ENCODE results near the gene PAFAH1B2. TPM values are rescaled to one million over a fixed set of nuclear protein-coding genes. Genes with fewer than 3 reads are reported as not detected.

Gene PAFAH1B2
- total and polyA plus RNA-seq, 2 of the 8 experiments (the other 6 are each of a cell fraction or from before 2014, with no cell fraction given) = 38.2 to 161 TPM

GRCh38 chr11:117203069-117203407 is 59.0 kb downstream of the PAFAH1B2 start:
- H3K4me3 ChIP-seq (ENCODE audit: extremely low read depth in 1 of 4, insufficient read depth in 2 of 4, low read depth in 3 of 4, low read length in 4 of 4) = no peak overlapping the region
- no peak overlapping the region for H3K4ac ChIP-seq (replicated peaks; ENCODE audit: insufficient read length, low read depth, low read length)
- no peak overlapping the region; the same call in 1 of the 2 replicates for H2BK5ac ChIP-seq (ENCODE audit: low read depth, low read length)
- H3K23ac ChIP-seq (ENCODE audit: insufficient read length) = no peak overlapping the region
- H4K20me1 ChIP-seq (replicated peaks in 1 of 2; ENCODE audit: control insufficient read depth in 1 of 2, insufficient read depth in 2 of 2, low read length in 2 of 2) = no peaks in the 10 kb centered on the region
- H2BK12ac ChIP-seq (ENCODE audit: low read depth, low read length) = no peak overlapping the region
- peaks cover 0 to 14% of the 10 kb centered on the region in 2 experiments; a peak in 1 of 4 replicates for H3K79me2 ChIP-seq (ENCODE audit: control insufficient read depth in 1 of 2, insufficient read depth in 2 of 2, low read length in 2 of 2)
- no peak overlapping the region for H3K9ac ChIP-seq (replicated peaks in 1 of 4; ENCODE audit: extremely low read depth in 1 of 4, low read depth in 3 of 4, low read length in 3 of 4)
- no peak overlapping the region for H3K14ac ChIP-seq (ENCODE audit: insufficient read length)
- no peak overlapping the region for H2AK5ac ChIP-seq (ENCODE audit: low read depth, low read length)
- H4K5ac ChIP-seq (ENCODE audit: insufficient read length, low read depth, low read length) = no peak overlapping the region
- no peak overlapping the region for H3K27ac ChIP-seq (ENCODE audit: low read depth, low read length)
- H4K91ac ChIP-seq (replicated peaks; ENCODE audit: insufficient read length, low read length) = no peak overlapping the region
- H3K79me1 ChIP-seq (ENCODE audit: low read depth, low read length) = no peaks in the 10 kb centered on the region; the same call in 1 of the 2 replicates
- CTCF ChIA-PET (ENCODE audit: partially characterized antibody) = interaction anchor here (0.9 to 18.7 kb wide), 7 partner anchors 8 to 459 kb away, joined by 3 to 449 read pairs (median 8); partner anchors contain the start of genes PAFAH1B2, PCSK7, RNF214 and SIDT2
- H3K18ac ChIP-seq (ENCODE audit: extremely low read depth, low read length) = no peak overlapping the region
- H2AFZ ChIP-seq (ENCODE audit: low read length) = no peak overlapping the region
- no peak overlapping the region for H2BK15ac ChIP-seq (ENCODE audit: low read length)
- H3K56ac ChIP-seq (replicated peaks; ENCODE audit: insufficient read length, low read depth, low read length) = no peak overlapping the region
- peak overlapping the region; percentile 86; the same call in 1 of the 2 replicates for H4K8ac ChIP-seq (ENCODE audit: extremely low read depth, insufficient read depth, low read length)
- WGBS, 2 experiments (ENCODE audit: extremely low coverage in 1 of 2, insufficient coverage in 1 of 2, insufficient read length in 1 of 2, insufficient replicate concordance in 2 of 2, low coverage in 1 of 2, low lambda C conversion rate in 2 of 2, missing lambda C conversion rate in 1 of 2) = 93% methylated on average over 10 of the region's 10 CpGs; no CpG with 5 or more reads in 1 of the 2 experiments
- POLR2A ChIA-PET (ENCODE audit: partially characterized antibody) = interaction anchor here (1.0 to 10.3 kb wide), 8 partner anchors 8 to 55 kb away, joined by 3 to 153 read pairs (median 6); partner anchors contain the start of genes PCSK7, RNF214 and SIDT2
- peaks cover 7 to 29% (median 26%) of the 10 kb centered on the region in 4 experiments for H3K4me1 ChIP-seq (replicated peaks in 1 of 4; ENCODE audit: control insufficient read depth in 3 of 4, insufficient read depth in 4 of 4, low read length in 3 of 4)
- no peak overlapping the region for H3K4me2 ChIP-seq (ENCODE audit: insufficient read depth in 1 of 2, low read depth in 2 of 2, low read length in 2 of 2)
- no peaks in the 10 kb centered on the region; a peak in 1 of 7 replicates for H3K27me3 ChIP-seq (replicated peaks in 1 of 4; ENCODE audit: control insufficient read depth in 3 of 4, extremely low read depth in 1 of 4, insufficient read depth in 3 of 4, low read length in 3 of 4)
- no peak overlapping the region for H2BK20ac ChIP-seq (ENCODE audit: low read length)
- H3K9me3 ChIP-seq (ENCODE audit: insufficient read depth in 2 of 2, low read depth in 1 of 2, low read length in 1 of 2) = no peaks in the 10 kb centered on the region
- peaks cover 2 to 8% (median 5%) of the 10 kb centered on the region in 4 experiments; a peak in 3 of 8 replicates for H3K36me3 ChIP-seq (ENCODE audit: control insufficient read depth in 2 of 4, insufficient read depth in 4 of 4, low read length in 3 of 4)
- H2BK120ac ChIP-seq (replicated peaks; ENCODE audit: low read depth, low read length) = no peak overlapping the region
- DNase-seq (ENCODE audit: low read depth in 1 of 2, low spot score in 2 of 2) (no peak), FAIRE-seq (no peak)
- peaks cover 6% of the 10 kb centered on the region; the same call in 1 of the 2 replicates for H3K23me2 ChIP-seq (ENCODE audit: low read depth, low read length)
- no peak for TF ChIP-seq KDM1A (IDR thresholded peaks at IDR 0.05; ENCODE audit: borderline replicate concordance, low read length)
- TF ChIP-seq ASH2L (IDR thresholded peaks at IDR 0.05; ENCODE audit: low read length) = no peak
- no peak for TF ChIP-seq MAFK (IDR thresholded peaks at IDR 0.05; ENCODE audit: low read depth, low read length)
- no peak for TF ChIP-seq SP1 (IDR thresholded peaks at IDR 0.05; ENCODE audit: low read depth, low read length)
- no peak for TF ChIP-seq EP300 (IDR thresholded peaks at IDR 0.05; ENCODE audit: borderline replicate concordance in 1 of 2, low read depth in 2 of 2, low read length in 2 of 2)
- TF ChIP-seq CHD1 (IDR thresholded peaks at IDR 0.05; ENCODE audit: low read depth, low read length) = no peak
- TF ChIP-seq NRF1 (IDR thresholded peaks at IDR 0.05; ENCODE audit: low read depth, low read length) = no peak
- no peak for TF ChIP-seq USF2 (IDR thresholded peaks at IDR 0.05; ENCODE audit: low read length)
- TF ChIP-seq SIX5 (IDR thresholded peaks at IDR 0.05; ENCODE audit: low read depth, low read length) = no peak
- no peak for TF ChIP-seq RAD21 (IDR thresholded peaks at IDR 0.05 in 1 of 2, conservative IDR thresholded peaks at IDR 0.05 in 1 of 2; ENCODE audit: low read depth in 2 of 2, low read length in 2 of 2)
- TF ChIP-seq CEBPB (IDR thresholded peaks at IDR 0.05; ENCODE audit: low read depth, low read length) = no peak
- TF ChIP-seq TAF1 (IDR thresholded peaks at IDR 0.05; ENCODE audit: low read depth, low read length) = no peak

All from H1 (cell line).